ENCODE results near the gene ZDHHC18. TPM values are rescaled to one million over a fixed set of nuclear protein-coding genes. Genes with fewer than 3 reads are reported as not detected.

ZDHHC18 gene
- total and polyA plus RNA-seq, 2 of the 8 experiments (the other 6 are each of a cell fraction or from before 2014, with no cell fraction given): 29.7 to 49.8 TPM

DNA sequence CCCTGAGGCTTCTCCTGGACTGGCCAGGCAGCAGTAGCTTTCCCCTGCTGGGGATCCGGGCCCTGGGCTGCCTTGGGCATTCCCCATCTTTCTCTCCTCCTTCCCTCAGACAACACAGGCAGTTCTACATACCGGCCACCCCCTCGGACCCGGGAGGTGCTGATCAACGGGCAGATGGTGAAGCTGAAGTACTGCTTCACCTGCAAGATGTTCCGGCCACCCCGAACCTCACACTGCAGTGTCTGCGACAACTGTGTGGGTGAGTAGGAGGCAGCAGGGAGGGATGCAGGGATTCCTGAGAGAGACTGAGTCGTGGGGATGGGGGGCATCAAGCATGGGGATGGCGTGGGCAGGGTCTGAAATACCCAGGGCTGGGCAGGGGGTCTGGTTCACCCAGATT is 22.0 kb downstream of the ZDHHC18 start (continued):
- no peak for TF ChIP-seq KDM4A (IDR thresholded peaks at IDR 0.05; ENCODE audit: low read depth, low read length, severe bottlenecking)
- no peak for TF ChIP-seq EP300 (IDR thresholded peaks at IDR 0.05; ENCODE audit: borderline replicate concordance in 1 of 2, low read depth in 2 of 2, low read length in 2 of 2)
- TF ChIP-seq NANOG (IDR thresholded peaks at IDR 0.05; ENCODE audit: insufficient read depth, low read depth, low read length, poor library complexity, severe bottlenecking): no peak

All from H1 (cell line).